Ovary (tissue), 9 donors: ENCODE data around the gene CHMP6. TPM values are rescaled to one million over a fixed set of nuclear protein-coding genes. Genes with fewer than 3 reads are reported as not detected.
A peak's percentile ranks its signal among the peaks of the same experiment; 100 is the strongest.

ENCODE experiments used
- DNase-seq, 5 donors: peaks; one replicate each; pipeline ENCODE4 v3.0.0-alpha.2; 2019 to 2020
- H3K27ac ChIP-seq, 2 donors: fragments of 200-600 bp; one replicate each; pipeline versions ENCODE4 v1.5.1 to v1.8.0; 2019 to 2022
- H3K27me3 ChIP-seq: fragments of 200-600 bp; one replicate; pipeline ENCODE4 v1.8.0; 2022
- H3K36me3 ChIP-seq: fragments of 200-600 bp; sonication (generic); one replicate; pipeline ENCODE4 v1.5.1; 2019
- H3K4me1 ChIP-seq: one replicate; pipeline ENCODE4 v1.8.1; 2013; ENCODE audit warnings: mild to moderate bottlenecking, moderate library complexity; ENCODE audit not compliant: insufficient read depth
- H3K4me3 ChIP-seq: fragments of 200-600 bp; sonication (generic); one replicate; pipeline ENCODE4 v1.5.1; 2017
- H3K9me3 ChIP-seq, 2 donors: fragments of 200-600 bp in 1 of 2; sonication (generic) in 1 of 2; one replicate each; pipeline versions ENCODE4 v1.5.1 to v1.8.1; 2013 to 2019; ENCODE audit warnings: mild to moderate bottlenecking in 1 of 2, moderate library complexity in 1 of 2
- EP300 ChIP-seq: sonication (generic); formaldehyde crosslinking; IDR thresholded peaks from one replicate; pipeline ENCODE4 v1.6.1; 2017; ENCODE audit warnings: antibody characterized with exemption
- POLR2A ChIP-seq: fragments of 450-650 bp; IDR thresholded peaks from one replicate; pipeline ENCODE4 v1.6.1; 2017; ENCODE audit warnings: antibody characterized with exemption, mild to moderate bottlenecking, moderate library complexity
- WGBS, 3 donors: extraction: QIAGEN DNeasy Blood & Tissue Kit in 1 of 3; methylation state at CpG; one replicate each; pipeline versions ENCODE4 v1.1.5 to v1.1.7; 2013 to 2017; 5-methylcytosine and 5-hydroxymethylcytosine counted together
- intact Hi-C, 4 donors: fragments of 100-400 bp; cut with DNase I; formaldehyde crosslinking; loops; one replicate each; pipeline versions ENCODE4 v1.11.0 to v1.15.1; 2022 to 2023
- polyA plus RNA-seq, 2 donors: library from polyadenylated mRNA; stranded (reverse); fragments of 200-250 nt in 1 of 2; fragments of 350-450 nt in 1 of 2; fragmentation: Illumina TruSeq in 1 of 2; extraction: RNeasy Lipid Tissue Mini Kit (QIAGEN cat#74804) in 1 of 2; gene quantifications; one replicate each; pipeline ENCODE4 v1.2.3, GENCODE V29; 2013 to 2014
- total RNA-seq, 7 donors: library from RNA; depleted of rRNA in 2 of 7; stranded (reverse); fragments of >200 nt in 2 of 7; fragmentation: NEBNext Ultra II Directional in 3 of 7; extraction: Animal tissue kit (Norgen Biotek cat#: 25700) in 3 of 7; gene quantifications; one replicate each; pipeline versions ENCODE4 v1.1.0 to v1.2.4, GENCODE V29; 2016 to 2023
- TF ChIP-seq, protein P1 (sequence below), 3 donors: fragments of 450-650 bp in 2 of 3; fragments of 200-600 bp in 1 of 3; IDR thresholded peaks; one replicate each; pipeline versions ENCODE4 v1.5.1 to v1.8.0; 2016 to 2022; ENCODE audit warnings: antibody characterized with exemption in 3 of 3, mild to moderate bottlenecking in 1 of 3
- donor health status: DM: no; HTN: no; CAD: no; lungs with moderate emphysema.
- donor health status: DM: no; HTN: no; CAD: no.
- donor health status: Bipolar disorder and iron deficiency.
- donor health status: DM: yes; HTN: yes; CAD: no.
- donor health status: DM: no; HTN: no; CAD: no.
- donor health status: DM: yes; HTN: yes; CAD: no.

CHMP6 gene
- total and polyA plus RNA-seq, 9 donors: 18.5 to 29.7 (median 26.5) TPM

DNA sequence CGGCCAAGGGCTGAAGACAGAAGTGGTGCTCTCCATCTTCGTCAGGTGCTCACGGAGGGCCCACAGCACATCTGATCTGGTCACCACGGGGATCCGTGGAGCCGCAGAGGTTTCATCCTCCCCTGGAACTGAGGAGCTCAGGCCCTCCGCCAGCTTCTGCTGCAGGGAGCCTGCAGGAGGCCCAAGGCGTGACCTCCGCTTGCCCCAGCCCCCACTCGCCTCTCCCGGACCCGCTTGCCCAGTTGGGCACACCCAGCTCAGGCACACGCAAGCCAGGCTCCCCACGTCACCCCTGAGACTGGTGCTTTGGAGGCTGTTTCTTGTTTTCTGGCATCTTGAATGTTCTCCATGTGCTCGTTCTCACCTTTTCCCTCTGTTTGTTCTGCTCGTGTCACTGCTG is 39.4 kb upstream of the CHMP6 start:
- intact Hi-C loops: no loop called here
- WGBS, 3 donors: 83 to 93% (median 89%) methylated on average over 16 of the region's 16 CpGs
- TF ChIP-seq, protein P1, sequence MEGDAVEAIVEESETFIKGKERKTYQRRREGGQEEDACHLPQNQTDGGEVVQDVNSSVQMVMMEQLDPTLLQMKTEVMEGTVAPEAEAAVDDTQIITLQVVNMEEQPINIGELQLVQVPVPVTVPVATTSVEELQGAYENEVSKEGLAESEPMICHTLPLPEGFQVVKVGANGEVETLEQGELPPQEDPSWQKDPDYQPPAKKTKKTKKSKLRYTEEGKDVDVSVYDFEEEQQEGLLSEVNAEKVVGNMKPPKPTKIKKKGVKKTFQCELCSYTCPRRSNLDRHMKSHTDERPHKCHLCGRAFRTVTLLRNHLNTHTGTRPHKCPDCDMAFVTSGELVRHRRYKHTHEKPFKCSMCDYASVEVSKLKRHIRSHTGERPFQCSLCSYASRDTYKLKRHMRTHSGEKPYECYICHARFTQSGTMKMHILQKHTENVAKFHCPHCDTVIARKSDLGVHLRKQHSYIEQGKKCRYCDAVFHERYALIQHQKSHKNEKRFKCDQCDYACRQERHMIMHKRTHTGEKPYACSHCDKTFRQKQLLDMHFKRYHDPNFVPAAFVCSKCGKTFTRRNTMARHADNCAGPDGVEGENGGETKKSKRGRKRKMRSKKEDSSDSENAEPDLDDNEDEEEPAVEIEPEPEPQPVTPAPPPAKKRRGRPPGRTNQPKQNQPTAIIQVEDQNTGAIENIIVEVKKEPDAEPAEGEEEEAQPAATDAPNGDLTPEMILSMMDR (IDR thresholded peaks at IDR 0.05): no peak
- TF ChIP-seq EP300 (no peak), POLR2A (no peak)
- no peak for DNase-seq
- Histone ChIP-seq H3K9me3 (no peaks in the 10 kb centered on the region), H3K27me3 (no peaks in the 10 kb centered on the region), H3K4me1 (no peaks in the 10 kb centered on the region), H3K36me3 (no peaks in the 10 kb centered on the region), H3K4me3 (no peak overlapping the region), H3K27ac (no peak overlapping the region)

DNA sequence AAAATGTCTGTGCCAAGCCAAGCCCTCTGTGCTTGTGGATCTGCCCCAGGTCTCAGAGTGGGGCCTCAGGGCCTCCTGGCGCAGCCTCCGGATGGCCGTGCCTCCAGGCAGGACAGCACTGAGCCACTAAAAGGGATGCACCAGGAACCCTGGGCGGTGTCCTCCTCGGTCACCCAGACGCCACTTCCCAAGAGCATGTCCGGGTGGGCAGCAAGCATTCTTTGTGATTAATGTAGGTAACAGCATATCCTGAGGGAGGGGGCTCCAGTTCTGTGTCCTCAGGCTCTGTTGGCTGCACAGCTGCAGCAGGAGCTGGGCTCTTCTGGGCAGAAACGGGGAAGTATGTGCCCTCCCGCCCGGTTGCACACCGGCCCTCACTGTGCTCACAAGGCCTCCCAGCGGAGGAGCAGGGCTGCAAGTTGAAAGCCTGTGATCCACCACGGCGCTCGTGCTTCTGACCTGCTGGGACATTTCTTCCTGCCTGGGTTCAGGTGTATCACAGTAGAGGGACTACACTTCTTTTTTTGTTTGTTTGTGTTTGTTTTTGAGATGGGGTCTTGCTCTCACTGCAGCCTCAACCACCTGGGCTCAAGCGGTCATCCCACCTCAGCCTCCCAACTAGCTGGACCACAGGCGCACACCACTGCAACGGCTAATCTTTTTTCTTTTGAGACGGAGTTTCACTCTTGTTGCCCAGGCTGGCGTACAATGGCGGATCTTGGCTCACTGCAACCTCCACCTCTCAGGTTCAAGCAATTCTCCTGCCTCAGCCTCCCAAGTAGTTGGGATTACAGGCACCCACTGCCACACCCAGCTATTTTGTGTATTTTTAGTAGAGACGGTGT is 37.9 kb upstream of the CHMP6 start:
- DNase-seq: peak in 2 of 5 donors; percentile 12 to 23
- H3K36me3 ChIP-seq: no peaks in the 10 kb centered on the region
- H3K4me1 ChIP-seq: peaks cover under 1% of the 10 kb centered on the region
- H3K9me3 ChIP-seq: no peaks in the 10 kb centered on the region
- intact Hi-C loops: no loop called here
- H3K27me3 ChIP-seq: no peaks in the 10 kb centered on the region
- H3K4me3 ChIP-seq: no peak overlapping the region
- 96 to 97% (median 96%) methylated on average over 22 of the region's 22 CpGs for WGBS, 3 donors
- H3K27ac ChIP-seq: no peak overlapping the region
- TF ChIP-seq POLR2A (no peak), EP300 (no peak)
- TF ChIP-seq, protein P1 (IDR thresholded peaks at IDR 0.05): no peak

DNA sequence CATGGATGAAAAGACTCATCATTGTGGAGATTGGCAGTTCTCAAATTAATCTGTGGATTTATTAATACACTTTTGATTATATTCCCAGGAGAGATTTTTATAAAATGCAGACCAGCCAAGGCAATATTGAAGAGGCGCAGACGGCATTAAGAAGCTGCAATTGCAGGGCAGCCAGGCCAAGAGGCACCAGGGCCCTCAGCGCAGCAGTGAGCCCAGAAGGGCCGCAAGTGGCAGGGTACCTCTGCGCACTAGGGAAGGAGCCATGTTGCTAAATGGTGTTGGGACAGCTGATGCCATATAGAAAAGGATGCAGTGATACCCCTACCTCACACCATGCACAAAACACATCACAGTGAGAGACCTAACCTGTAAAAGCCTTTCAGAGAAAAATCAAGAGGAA is 36.6 kb upstream of the CHMP6 start:
- TF ChIP-seq EP300: no peak
- TF ChIP-seq POLR2A: no peak
- TF ChIP-seq, protein P1 (IDR thresholded peaks at IDR 0.05): no peak
- intact Hi-C loops: no loop called here
- H3K27ac ChIP-seq: no peak overlapping the region
- no peaks in the 10 kb centered on the region for H3K36me3 ChIP-seq
- H3K27me3 ChIP-seq: no peaks in the 10 kb centered on the region
- peaks cover 14% of the 10 kb centered on the region for H3K4me1 ChIP-seq
- H3K4me3 ChIP-seq: no peak overlapping the region
- WGBS, 3 donors: 80 to 99% (median 86%) methylated on average over 5 of the region's 5 CpGs
- no peaks in the 10 kb centered on the region for H3K9me3 ChIP-seq
- DNase-seq: peak in 2 of 5 donors; percentile 4 to 10

DNA sequence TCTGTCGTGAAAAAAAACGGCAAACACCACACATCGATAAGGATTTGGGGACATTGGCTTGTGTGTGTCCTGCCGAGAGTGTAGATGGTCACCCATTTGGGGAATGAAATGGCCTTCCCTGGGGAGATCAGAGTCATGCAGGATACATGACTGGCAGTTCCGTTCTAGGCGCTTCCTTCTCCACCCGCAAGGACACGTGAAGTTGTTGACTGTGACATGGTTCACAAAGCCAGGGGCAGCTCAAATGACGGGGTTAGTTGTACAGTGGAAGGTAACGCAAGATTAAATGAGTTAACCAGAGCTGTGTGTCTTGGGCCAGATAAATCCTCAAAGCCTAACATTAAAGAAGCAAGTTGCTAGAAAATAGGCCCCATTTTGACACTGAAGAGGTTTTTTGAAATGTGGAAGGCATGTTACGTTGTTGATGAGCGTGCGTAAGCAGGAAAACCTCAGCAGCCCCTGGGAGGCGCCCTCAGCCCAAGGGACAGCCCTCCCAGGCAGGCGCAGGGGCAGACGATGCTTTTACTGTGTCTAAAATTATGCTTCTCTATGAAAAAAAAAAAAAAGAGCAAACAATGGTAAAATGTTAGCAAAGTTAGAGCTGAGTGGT is 35.9 kb upstream of the CHMP6 start:
- TF ChIP-seq, protein P1 (IDR thresholded peaks at IDR 0.05): no peak
- TF ChIP-seq EP300 (no peak), POLR2A (no peak)
- intact Hi-C loops: no loop called here
- Histone ChIP-seq H3K27ac (no peak overlapping the region), H3K9me3 (no peaks in the 10 kb centered on the region), H3K4me1 (peaks cover 20% of the 10 kb centered on the region), H3K36me3 (no peaks in the 10 kb centered on the region), H3K27me3 (no peaks in the 10 kb centered on the region), H3K4me3 (no peak overlapping the region)
- WGBS, 3 donors: 91 to 94% (median 94%) methylated on average over 16 of the region's 16 CpGs
- DNase-seq: peak in 2 of 5 donors; percentile 7 to 17
